Loucy (cell line): ENCODE measurements around the gene ZP3.
"Not testable (repeated sequence)": the region's sequence is repeated elsewhere in the genome, so short reads cannot be mapped to it uniquely, and the experiment has no call there.

Experiments used
- H2AFZ ChIP-seq: fragments of 200-600 bp; sonication (generic); 2 replicates; pipeline ENCODE4 v1.6.0; 2016; ENCODE audit warnings: antibody characterized with exemption, mild to moderate bottlenecking, low read length, moderate library complexity
- H3F3A ChIP-seq: fragments of 200-600 bp; 2 replicates; pipeline ENCODE4 v1.6.0; 2016; ENCODE audit warnings: antibody characterized with exemption, low read depth, mild to moderate bottlenecking
- H3K27me3 ChIP-seq: fragments of 200-600 bp; sonication (generic); 2 replicates; pipeline ENCODE4 v1.6.1; 2014; ENCODE audit warnings: low read length, mild to moderate bottlenecking; ENCODE audit not compliant: insufficient read depth, poor library complexity, severe bottlenecking
- H3K36me3 ChIP-seq: fragments of 200-600 bp; sonication (generic); 2 replicates; pipeline ENCODE4 v1.6.1; 2016; ENCODE audit warnings: low read length; ENCODE audit not compliant: insufficient read depth
- H3K4me1 ChIP-seq: fragments of 200-600 bp; sonication (generic); 2 replicates; pipeline ENCODE4 v1.5.1; 2014; ENCODE audit warnings: low read length, mild to moderate bottlenecking; ENCODE audit not compliant: insufficient read depth, poor library complexity, severe bottlenecking
- H3K4me2 ChIP-seq: fragments of 200-600 bp; sonication (generic); 2 replicates; pipeline ENCODE4 v1.6.0; 2014; ENCODE audit warnings: antibody characterized with exemption, low read length, low read depth, mild to moderate bottlenecking; ENCODE audit not compliant: poor library complexity, severe bottlenecking
- H3K4me3 ChIP-seq: fragments of 200-600 bp; sonication (generic); 2 replicates; pipeline ENCODE4 v1.5.1; 2014; ENCODE audit warnings: low read length, mild to moderate bottlenecking, mixed read lengths; ENCODE audit not compliant: poor library complexity, severe bottlenecking
- H3K79me2 ChIP-seq: fragments of 200-600 bp; sonication (generic); 2 replicates; pipeline ENCODE4 v1.6.1; 2014; ENCODE audit warnings: low read length; ENCODE audit not compliant: insufficient read depth
- H3K9ac ChIP-seq: fragments of 200-600 bp; sonication (generic); 2 replicates; pipeline ENCODE4 v1.6.0; 2014; ENCODE audit warnings: mild to moderate bottlenecking, low read depth, low read length, moderate library complexity; ENCODE audit not compliant: poor library complexity, severe bottlenecking
- H3K9me2 ChIP-seq: fragments of 200-600 bp; sonication (generic); replicated peaks from 2 replicates; pipeline ENCODE4 v1.6.1; 2016; ENCODE audit warnings: low read depth, low read length, mixed read lengths
- H3K9me3 ChIP-seq: fragments of 200-600 bp; sonication (generic); 2 replicates; pipeline ENCODE4 v1.6.1; 2014; ENCODE audit warnings: mild to moderate bottlenecking, antibody characterized with exemption, low read length, low read depth; ENCODE audit not compliant: insufficient read depth
- H4K20me1 ChIP-seq: fragments of 200-600 bp; sonication (generic); 2 replicates; pipeline ENCODE4 v1.6.0; 2014; ENCODE audit warnings: antibody characterized with exemption, low read length, mild to moderate bottlenecking; ENCODE audit not compliant: insufficient read depth, poor library complexity, severe bottlenecking

Gene ZP3

DNA sequence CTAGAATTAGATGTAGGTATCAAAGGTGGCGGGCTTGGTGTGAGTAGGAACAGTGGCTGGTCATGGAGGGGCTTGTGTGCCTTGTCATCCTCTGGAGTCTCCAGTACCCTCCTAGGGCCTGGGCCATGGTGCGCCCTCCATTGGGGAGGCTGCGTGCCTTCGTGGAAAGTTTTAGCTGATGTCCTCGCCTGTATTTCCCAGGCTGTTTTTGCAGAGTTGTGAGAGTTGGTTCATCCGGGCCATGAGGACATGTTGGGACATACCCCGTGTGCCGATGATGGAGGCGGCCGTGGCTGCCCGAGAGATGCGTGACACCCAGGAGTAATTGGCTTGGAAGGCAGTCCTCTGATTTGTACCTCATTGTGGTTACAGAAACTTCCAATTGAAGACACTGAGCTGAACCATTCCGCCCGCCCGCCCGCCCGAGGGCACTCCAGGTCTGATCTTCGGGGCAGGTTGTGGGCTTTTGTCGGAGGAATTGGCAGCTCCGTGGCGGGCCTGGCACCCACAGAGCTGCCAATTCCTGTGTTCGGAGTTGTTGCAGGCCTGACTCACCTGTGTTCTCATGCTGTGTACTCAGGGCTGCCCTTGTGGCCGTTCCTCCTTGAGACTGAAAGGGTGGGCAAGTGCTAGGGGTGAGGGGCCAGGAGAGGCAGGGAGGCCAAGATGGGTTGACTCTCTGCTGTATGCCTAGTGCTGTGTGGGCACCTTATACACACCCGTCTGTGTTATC is 52.2 kb downstream of the ZP3 start:
- not testable (repeated sequence) for H3K4me2 ChIP-seq, H3K36me3 ChIP-seq, H4K20me1 ChIP-seq, H3K79me2 ChIP-seq, H3K9me3 ChIP-seq, H3K9me2 ChIP-seq, H3K4me3 ChIP-seq, H3K4me1 ChIP-seq, H3K9ac ChIP-seq, H3K27me3 ChIP-seq, H2AFZ ChIP-seq, H3F3A ChIP-seq

DNA sequence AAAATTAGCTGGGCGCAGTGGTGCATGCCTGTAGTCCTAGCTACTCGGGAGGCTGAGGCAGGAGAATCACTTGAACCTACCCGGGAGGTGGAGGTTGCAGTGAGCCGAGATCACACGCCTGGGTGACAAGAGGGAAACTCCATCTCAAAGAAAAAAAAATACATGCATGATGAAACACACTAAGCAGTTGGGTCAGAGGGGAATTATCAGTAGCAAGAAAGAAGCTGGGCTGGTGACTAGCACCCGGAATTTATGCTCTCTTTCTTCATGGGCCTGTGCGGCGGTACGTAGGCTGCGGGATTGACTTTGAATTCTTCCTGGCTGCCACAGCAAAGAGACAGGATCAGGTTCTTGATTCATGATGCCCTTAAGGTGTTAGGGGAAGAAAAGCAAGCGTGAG is 54.9 kb downstream of the ZP3 start:
- H3K4me1 ChIP-seq, H3K4me2 ChIP-seq, H4K20me1 ChIP-seq, H3K9ac ChIP-seq, H3F3A ChIP-seq, H3K4me3 ChIP-seq, H3K36me3 ChIP-seq, H3K9me3 ChIP-seq, H3K27me3 ChIP-seq, H2AFZ ChIP-seq, H3K9me2 ChIP-seq, H3K79me2 ChIP-seq: not testable (repeated sequence)

DNA sequence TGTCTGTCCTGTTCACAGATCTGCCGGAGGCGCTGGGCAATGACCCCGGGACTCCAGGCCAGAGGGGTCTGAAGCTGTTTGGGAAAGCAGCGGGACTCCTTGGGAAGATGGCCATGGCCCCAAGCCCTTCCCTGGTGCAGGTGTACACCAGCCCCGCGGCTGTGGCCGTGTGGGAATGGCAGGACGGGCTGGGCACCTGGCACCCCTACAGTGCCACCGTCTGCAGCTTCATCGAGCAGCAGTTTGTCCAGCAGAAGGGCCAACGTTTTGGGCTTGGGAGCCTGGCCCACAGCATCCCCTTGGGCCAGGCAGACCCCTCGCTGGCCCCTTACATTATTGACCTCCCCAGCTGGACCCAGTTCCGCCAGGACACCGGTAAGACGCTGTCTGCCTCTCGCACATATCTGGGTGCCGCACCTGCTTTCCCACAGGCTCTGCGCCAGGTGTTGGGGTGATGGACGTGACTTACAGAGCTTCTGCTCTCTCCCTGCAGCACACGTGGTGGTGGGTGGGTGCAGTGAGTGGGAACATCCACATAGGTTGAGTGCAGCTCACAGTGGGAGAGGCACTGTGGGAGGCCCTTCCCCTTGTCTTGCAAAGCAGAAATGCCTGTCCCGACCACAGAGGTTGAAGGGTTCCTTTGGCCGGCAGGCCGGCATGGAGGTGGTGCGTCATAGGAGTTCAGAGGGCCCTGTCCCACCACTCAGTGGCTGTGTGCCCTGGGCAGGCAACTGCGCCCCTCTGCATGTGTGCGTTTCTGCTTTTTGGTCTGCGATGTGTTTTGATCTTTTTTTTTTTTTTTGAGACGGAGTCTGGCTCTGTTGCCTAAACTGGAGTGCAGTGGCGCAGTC is 55.9 kb downstream of the ZP3 start:
- H3F3A ChIP-seq, H3K4me2 ChIP-seq, H3K4me1 ChIP-seq: not testable (repeated sequence)

DNA sequence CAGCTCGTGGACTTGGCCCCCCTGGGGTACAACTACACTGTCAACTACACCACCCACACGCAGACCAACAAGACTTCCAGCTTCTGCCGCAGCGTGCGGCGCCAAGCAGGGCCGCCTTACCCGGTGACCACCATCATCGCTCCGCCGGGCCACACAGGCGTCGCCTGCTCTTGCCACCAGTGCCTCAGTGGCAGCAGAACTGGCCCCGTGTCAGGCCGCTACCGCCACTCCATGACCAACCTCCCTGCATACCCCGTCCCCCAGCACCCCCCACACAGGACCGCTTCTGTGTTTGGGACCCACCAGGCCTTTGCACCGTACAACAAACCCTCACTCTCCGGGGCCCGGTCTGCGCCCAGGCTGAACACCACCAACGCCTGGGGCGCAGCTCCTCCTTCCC is 57.9 kb downstream of the ZP3 start:
- not testable (repeated sequence) for H3K36me3 ChIP-seq, H2AFZ ChIP-seq, H3K4me1 ChIP-seq, H3K9me3 ChIP-seq, H3K4me3 ChIP-seq, H4K20me1 ChIP-seq, H3K4me2 ChIP-seq, H3K9ac ChIP-seq, H3K79me2 ChIP-seq, H3F3A ChIP-seq, H3K9me2 ChIP-seq, H3K27me3 ChIP-seq

More for the DNA sequence above, 55.9 kb downstream of the ZP3 start:
- H3K9me2 ChIP-seq, H2AFZ ChIP-seq, H3K4me3 ChIP-seq, H4K20me1 ChIP-seq, H3K9me3 ChIP-seq, H3K79me2 ChIP-seq, H3K36me3 ChIP-seq, H3K9ac ChIP-seq, H3K27me3 ChIP-seq: not testable (repeated sequence)

DNA sequence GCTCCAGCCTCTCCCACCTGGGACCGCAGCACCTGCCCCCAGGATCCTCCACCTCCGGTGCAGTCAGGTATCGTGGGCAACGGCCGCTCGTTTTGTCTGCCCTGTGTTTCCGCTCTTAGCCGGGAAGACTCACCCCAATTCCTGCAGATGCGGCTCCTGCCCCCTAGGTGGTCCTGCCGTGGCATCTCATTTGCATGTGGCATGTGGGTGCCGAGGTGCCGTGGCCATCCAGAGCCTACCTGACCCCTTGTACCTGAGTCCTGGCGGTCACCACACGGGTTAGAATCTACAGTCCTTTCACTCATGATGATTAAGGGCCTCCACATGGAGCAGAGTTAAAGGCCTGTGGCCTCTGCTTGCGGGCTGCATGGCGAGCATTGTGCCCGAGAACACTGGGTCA is 58.3 kb downstream of the ZP3 start:
- not testable (repeated sequence) for H2AFZ ChIP-seq, H3K4me2 ChIP-seq, H3K4me3 ChIP-seq, H3K79me2 ChIP-seq, H4K20me1 ChIP-seq, H3K9me2 ChIP-seq, H3K27me3 ChIP-seq, H3F3A ChIP-seq, H3K4me1 ChIP-seq, H3K9me3 ChIP-seq, H3K9ac ChIP-seq, H3K36me3 ChIP-seq

DNA sequence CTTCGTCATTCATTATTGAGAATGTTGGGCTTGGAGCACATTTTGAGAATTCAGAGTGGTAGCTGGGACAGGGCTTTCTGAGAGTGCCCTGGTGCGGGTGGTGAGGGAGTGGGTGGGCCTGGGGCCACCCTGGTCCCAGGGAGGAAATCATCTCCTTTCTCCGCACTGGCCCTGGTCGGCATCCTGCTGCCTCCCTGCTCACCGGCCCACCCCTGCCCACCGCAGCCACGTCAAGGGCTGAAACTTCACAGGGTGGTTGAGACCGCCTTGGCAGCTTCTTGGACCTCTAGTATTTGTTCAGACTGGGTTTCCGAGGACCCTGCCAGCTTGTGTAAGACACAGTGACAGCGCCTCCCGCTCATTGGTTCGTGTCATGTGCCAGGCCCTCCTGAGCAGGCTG is 59.7 kb downstream of the ZP3 start:
- H4K20me1 ChIP-seq, H2AFZ ChIP-seq, H3K4me3 ChIP-seq, H3K36me3 ChIP-seq, H3K9me2 ChIP-seq, H3K79me2 ChIP-seq, H3K27me3 ChIP-seq, H3K4me1 ChIP-seq, H3K9ac ChIP-seq, H3F3A ChIP-seq, H3K4me2 ChIP-seq, H3K9me3 ChIP-seq: not testable (repeated sequence)

DNA sequence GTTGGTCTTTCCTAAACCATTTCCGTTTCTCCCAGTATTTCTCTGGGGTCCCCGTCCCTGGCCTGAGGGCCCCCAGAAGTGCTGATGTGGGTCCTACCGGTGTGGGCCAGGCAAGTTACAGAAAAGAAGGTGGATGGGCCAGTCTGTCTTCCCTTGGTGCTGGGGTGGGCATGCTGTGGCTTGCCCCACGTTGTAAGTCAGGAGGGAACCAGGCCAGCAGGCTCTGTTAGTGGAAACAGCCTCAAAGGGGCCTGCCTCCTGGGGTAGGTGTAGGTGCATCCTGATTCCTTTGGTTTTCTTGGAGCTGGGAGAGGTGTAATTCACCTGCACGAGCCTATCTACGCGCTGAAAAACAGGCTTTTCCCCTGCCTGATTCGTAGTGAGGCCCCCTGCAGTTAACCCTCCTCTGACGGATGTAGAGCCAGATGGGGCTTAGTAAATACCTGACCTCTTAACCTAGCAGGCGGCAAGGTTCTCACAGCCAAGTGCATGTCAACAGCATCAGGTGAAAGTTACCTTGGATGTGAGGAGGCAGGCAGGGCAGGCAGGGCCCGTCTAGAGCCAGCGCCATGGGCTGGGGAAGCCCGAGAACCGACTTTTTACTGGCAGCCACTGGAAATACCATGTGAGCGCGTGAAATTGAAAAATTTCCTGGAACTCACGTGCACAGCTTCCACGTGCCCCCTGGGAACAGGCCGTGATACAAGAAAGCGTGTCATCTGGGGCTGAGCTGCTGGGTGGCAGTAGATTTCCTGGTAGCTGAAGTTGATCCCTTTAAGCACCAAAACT is 61.3 kb downstream of the ZP3 start:
- H3K36me3 ChIP-seq, H3K9ac ChIP-seq, H3K79me2 ChIP-seq, H3K4me3 ChIP-seq, H3K9me2 ChIP-seq, H3K9me3 ChIP-seq, H3K27me3 ChIP-seq, H2AFZ ChIP-seq, H4K20me1 ChIP-seq, H3K4me2 ChIP-seq, H3F3A ChIP-seq, H3K4me1 ChIP-seq: not testable (repeated sequence)
